ENCODE measurements around the gene SEL1L.

The SEL1L gene

GRCh38 chr14:81519200-81520011 is 14.2 kb downstream of the SEL1L start:
- Histone ChIP-seq H3K9me3 (ENCODE audit: control insufficient read depth, insufficient read depth, low read depth, low read length) (no peaks in the 10 kb centered on the region), H3K27ac (ENCODE audit: extremely low read depth, low read depth, low read length) (no peak overlapping the region), H3K4me3 (ENCODE audit: low read depth, low read length) (no peak overlapping the region), H3K36me3 (ENCODE audit: control insufficient read depth in 2 of 2, insufficient read depth in 1 of 2, low read length in 2 of 2) (peaks cover 2 to 54% of the 10 kb centered on the region in 2 experiments), H3K4me1 (ENCODE audit: control insufficient read depth, insufficient read depth, low read length) (peaks cover 9% of the 10 kb centered on the region; the same call in 1 of the 2 replicates)
- POLR2A ChIA-PET = no interaction called here
- no peak for TF ChIP-seq ZNF513 (tag by site-specific recombination; IDR thresholded peaks at IDR 0.05)
- TF ChIP-seq SP3 (tag by site-specific recombination; IDR thresholded peaks at IDR 0.05) = no peak
- TF ChIP-seq ZNF48 (tag by site-specific recombination; IDR thresholded peaks at IDR 0.05) = no peak
- TF ChIP-seq RBAK (tag by site-specific recombination; IDR thresholded peaks at IDR 0.05) = no peak
- no peak for TF ChIP-seq ZNF76 (tag by site-specific recombination; IDR thresholded peaks at IDR 0.05; ENCODE audit: borderline replicate concordance, low read depth)
- TF ChIP-seq ZNF26 (tag by site-specific recombination; IDR thresholded peaks at IDR 0.05) = no peak
- no peak for TF ChIP-seq ZNF10 (tag by site-specific recombination; IDR thresholded peaks at IDR 0.05)
- no peak for TF ChIP-seq ZNF350 (tag by site-specific recombination; IDR thresholded peaks at IDR 0.05)
- TF ChIP-seq ZNF184 (tag by site-specific recombination; IDR thresholded peaks at IDR 0.05) = no peak
- no peak for TF ChIP-seq PRDM10 (tag by site-specific recombination; IDR thresholded peaks at IDR 0.05)
- CTCF ChIA-PET = no interaction called here

GRCh38 chr14:81517798-81518398 is 15.8 kb downstream of the SEL1L start:
- H3K27ac ChIP-seq (ENCODE audit: extremely low read depth, low read depth, low read length) = no peak overlapping the region
- ChIA-PET CTCF (no interaction called here), POLR2A (no interaction called here)
- 0 out of 2 replicates have a peak, but pooled peaks cover under 1% of the 10 kb centered on the region for H3K4me1 ChIP-seq (ENCODE audit: control insufficient read depth, insufficient read depth, low read length)
- H3K36me3 ChIP-seq (ENCODE audit: control insufficient read depth in 2 of 2, insufficient read depth in 1 of 2, low read length in 2 of 2) = peaks cover 0 to 53% of the 10 kb centered on the region in 2 experiments
- no peak overlapping the region for H3K4me3 ChIP-seq (ENCODE audit: low read depth, low read length)
- no peaks in the 10 kb centered on the region for H3K9me3 ChIP-seq (ENCODE audit: control insufficient read depth, insufficient read depth, low read depth, low read length)
- TF ChIP-seq GLI4 (tag by site-specific recombination; IDR thresholded peaks at IDR 0.05) (no peak), ZIC2 (tag by site-specific recombination; IDR thresholded peaks at IDR 0.05) (no peak), ZNF521 (tag by site-specific recombination; IDR thresholded peaks at IDR 0.05) (no peak), ZNF626 (tag by site-specific recombination; IDR thresholded peaks at IDR 0.05) (no peak), MZF1 (tag by site-specific recombination; IDR thresholded peaks at IDR 0.05; ENCODE audit: borderline replicate concordance) (no peak), KLF10 (tag by site-specific recombination; IDR thresholded peaks at IDR 0.05) (no peak), ZNF26 (tag by site-specific recombination; IDR thresholded peaks at IDR 0.05) (no peak), ZBTB1 (tag by site-specific recombination; IDR thresholded peaks at IDR 0.05) (no peak), ZNF776 (tag by site-specific recombination; IDR thresholded peaks at IDR 0.05; ENCODE audit: borderline replicate concordance) (no peak), ZNF221 (tag by site-specific recombination; IDR thresholded peaks at IDR 0.05; ENCODE audit: borderline replicate concordance) (no peak)
- TF ChIP-seq, protein P1, sequence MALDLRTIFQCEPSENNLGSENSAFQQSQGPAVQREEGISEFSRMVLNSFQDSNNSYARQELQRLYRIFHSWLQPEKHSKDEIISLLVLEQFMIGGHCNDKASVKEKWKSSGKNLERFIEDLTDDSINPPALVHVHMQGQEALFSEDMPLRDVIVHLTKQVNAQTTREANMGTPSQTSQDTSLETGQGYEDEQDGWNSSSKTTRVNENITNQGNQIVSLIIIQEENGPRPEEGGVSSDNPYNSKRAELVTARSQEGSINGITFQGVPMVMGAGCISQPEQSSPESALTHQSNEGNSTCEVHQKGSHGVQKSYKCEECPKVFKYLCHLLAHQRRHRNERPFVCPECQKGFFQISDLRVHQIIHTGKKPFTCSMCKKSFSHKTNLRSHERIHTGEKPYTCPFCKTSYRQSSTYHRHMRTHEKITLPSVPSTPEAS (tag by site-specific recombination; IDR thresholded peaks at IDR 0.05) = no peak

All from HEK293 (cell line).